Calu3 (cell line): ENCODE data around the gene NR1I2. TPM values are rescaled to one million over a fixed set of nuclear protein-coding genes. Genes with fewer than 3 reads are reported as not detected.

Source experiments
- BruUV-seq: library from RNA; stranded (reverse); fragments of 400-500 nt; replicated peaks from 2 replicates; lab custom pipeline; 2021; lab: Mats Ljungman, UMichigan
- CTCF ChIA-PET: fragments of 300-600 bp; sonication (Branson Sonifier 250); formaldehyde crosslinking; loops from one replicate; lab custom pipeline; 2022; ENCODE audit warnings: antibody characterized with exemption; lab: Charles Lee
- DNase-seq: peaks from one replicate; pipeline ENCODE4 v3.0.0; 2022
- H3K27ac Mint-ChIP-seq: one replicate; pipeline ENCODE4 v1.8.0; 2022; ENCODE audit warnings: mixed read lengths; ENCODE audit not compliant: unreplicated experiment
- H3K27me3 Mint-ChIP-seq: one replicate; pipeline ENCODE4 v1.8.0; 2022; ENCODE audit warnings: mixed read lengths; ENCODE audit not compliant: unreplicated experiment
- H3K36me3 Mint-ChIP-seq: one replicate; pipeline ENCODE4 v1.8.0; 2022; ENCODE audit warnings: mild to moderate bottlenecking, moderate library complexity, mixed read lengths; ENCODE audit not compliant: insufficient read depth, unreplicated experiment
- H3K4me1 Mint-ChIP-seq: one replicate; pipeline ENCODE4 v1.8.0; 2022; ENCODE audit warnings: mild to moderate bottlenecking, low read depth, mixed read lengths; ENCODE audit not compliant: unreplicated experiment
- H3K4me3 Mint-ChIP-seq: one replicate; pipeline ENCODE4 v1.8.0; 2022; ENCODE audit warnings: mild to moderate bottlenecking, low read depth, moderate library complexity, mixed read lengths; ENCODE audit not compliant: unreplicated experiment
- H3K9me3 Mint-ChIP-seq: one replicate; pipeline ENCODE4 v1.8.0; 2022; ENCODE audit warnings: low read depth, mixed read lengths; ENCODE audit not compliant: unreplicated experiment
- intact Hi-C: fragments of 100-400 bp; cut with micrococcal nuclease; formaldehyde crosslinking; loops from one replicate; pipeline ENCODE4 v1.10.0; 2022; ENCODE audit not compliant: unreplicated experiment
- total RNA-seq: library from RNA; stranded (reverse); gene quantifications from 2 replicates; pipeline ENCODE4 v1.2.3, GENCODE V29; 2022
- TF ChIP-seq, protein P1 (sequence below): fragments of 200-600 bp; IDR thresholded peaks from one replicate; pipeline ENCODE4 v1.8.0; 2022; ENCODE audit warnings: antibody characterized with exemption; ENCODE audit not compliant: unreplicated experiment

Gene NR1I2
- total RNA-seq, 1 experiment from 2014 or later = 2.9 TPM

- CTCF ChIA-PET = no interaction called here
- no peaks in the 10 kb centered on the region for H3K9me3 Mint-ChIP-seq
- BruUV-seq = no TSS peak
- intact Hi-C loops = no loop called here
- H3K4me1 Mint-ChIP-seq = no peaks in the 10 kb centered on the region
- H3K27ac Mint-ChIP-seq = no peak overlapping the region
- DNase-seq = no peak
- TF ChIP-seq, protein P1, sequence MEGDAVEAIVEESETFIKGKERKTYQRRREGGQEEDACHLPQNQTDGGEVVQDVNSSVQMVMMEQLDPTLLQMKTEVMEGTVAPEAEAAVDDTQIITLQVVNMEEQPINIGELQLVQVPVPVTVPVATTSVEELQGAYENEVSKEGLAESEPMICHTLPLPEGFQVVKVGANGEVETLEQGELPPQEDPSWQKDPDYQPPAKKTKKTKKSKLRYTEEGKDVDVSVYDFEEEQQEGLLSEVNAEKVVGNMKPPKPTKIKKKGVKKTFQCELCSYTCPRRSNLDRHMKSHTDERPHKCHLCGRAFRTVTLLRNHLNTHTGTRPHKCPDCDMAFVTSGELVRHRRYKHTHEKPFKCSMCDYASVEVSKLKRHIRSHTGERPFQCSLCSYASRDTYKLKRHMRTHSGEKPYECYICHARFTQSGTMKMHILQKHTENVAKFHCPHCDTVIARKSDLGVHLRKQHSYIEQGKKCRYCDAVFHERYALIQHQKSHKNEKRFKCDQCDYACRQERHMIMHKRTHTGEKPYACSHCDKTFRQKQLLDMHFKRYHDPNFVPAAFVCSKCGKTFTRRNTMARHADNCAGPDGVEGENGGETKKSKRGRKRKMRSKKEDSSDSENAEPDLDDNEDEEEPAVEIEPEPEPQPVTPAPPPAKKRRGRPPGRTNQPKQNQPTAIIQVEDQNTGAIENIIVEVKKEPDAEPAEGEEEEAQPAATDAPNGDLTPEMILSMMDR = no peak
- H3K27me3 Mint-ChIP-seq = no peaks in the 10 kb centered on the region
- H3K4me3 Mint-ChIP-seq = no peak overlapping the region
- H3K36me3 Mint-ChIP-seq = no peaks in the 10 kb centered on the region
Observed at GRCh38 chr3:119763466-119763865, 18.4 kb upstream of the NR1I2 start.

GRCh38 chr3:119765239-119765638, 16.7 kb upstream of the NR1I2 start:
- TF ChIP-seq, protein P1 = no peak
- CTCF ChIA-PET = no interaction called here
- H3K4me3 Mint-ChIP-seq = no peak overlapping the region
- H3K27me3 Mint-ChIP-seq = no peaks in the 10 kb centered on the region
- no peaks in the 10 kb centered on the region for H3K36me3 Mint-ChIP-seq
- no peaks in the 10 kb centered on the region for H3K9me3 Mint-ChIP-seq
- no peak overlapping the region for H3K27ac Mint-ChIP-seq
- no peaks in the 10 kb centered on the region for H3K4me1 Mint-ChIP-seq
- BruUV-seq = no TSS peak
- no peak for DNase-seq
- intact Hi-C loops = no loop called here

DNA sequence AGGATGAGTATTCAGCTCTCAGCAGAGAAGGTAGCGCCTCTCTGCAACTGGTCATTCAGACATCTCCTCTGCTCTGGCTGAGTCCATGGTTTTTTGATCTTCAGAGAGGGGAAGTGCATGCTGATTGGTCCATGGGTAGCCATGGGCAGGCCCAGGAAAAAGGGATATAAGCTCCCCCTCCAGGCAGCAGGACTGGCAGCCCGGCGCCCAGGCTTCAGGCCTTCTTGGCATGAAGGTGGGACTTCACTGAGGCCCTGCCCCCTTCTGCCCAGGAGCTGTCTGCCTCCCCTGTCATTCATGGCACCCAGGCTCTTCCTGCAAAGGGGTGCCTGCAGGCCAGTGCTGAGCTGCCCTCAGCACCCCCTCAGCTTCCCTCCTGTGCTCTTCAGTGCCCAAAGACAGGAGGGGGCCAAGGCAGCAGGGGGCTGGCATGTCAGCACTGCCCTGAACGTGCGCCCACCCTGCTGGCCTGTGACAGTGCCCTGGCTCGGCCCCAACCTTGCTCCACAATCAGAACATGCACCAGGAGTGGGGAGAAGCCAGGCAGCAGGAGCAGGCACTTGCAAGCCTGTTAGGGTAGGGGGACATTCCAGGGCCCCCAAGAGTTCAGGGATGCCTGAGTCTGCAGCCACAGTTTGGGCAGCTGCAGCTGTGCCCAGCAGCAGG, 13.8 kb upstream of the NR1I2 start:
- no peak for DNase-seq
- intact Hi-C loops = no loop called here
- Mint-ChIP-seq H3K36me3 (no peaks in the 10 kb centered on the region), H3K4me3 (no peak overlapping the region), H3K4me1 (no peaks in the 10 kb centered on the region), H3K27me3 (no peaks in the 10 kb centered on the region), H3K9me3 (no peaks in the 10 kb centered on the region), H3K27ac (no peak overlapping the region)
- CTCF ChIA-PET = no interaction called here
- TF ChIP-seq, protein P1 = no peak
- BruUV-seq = no TSS peak

DNA sequence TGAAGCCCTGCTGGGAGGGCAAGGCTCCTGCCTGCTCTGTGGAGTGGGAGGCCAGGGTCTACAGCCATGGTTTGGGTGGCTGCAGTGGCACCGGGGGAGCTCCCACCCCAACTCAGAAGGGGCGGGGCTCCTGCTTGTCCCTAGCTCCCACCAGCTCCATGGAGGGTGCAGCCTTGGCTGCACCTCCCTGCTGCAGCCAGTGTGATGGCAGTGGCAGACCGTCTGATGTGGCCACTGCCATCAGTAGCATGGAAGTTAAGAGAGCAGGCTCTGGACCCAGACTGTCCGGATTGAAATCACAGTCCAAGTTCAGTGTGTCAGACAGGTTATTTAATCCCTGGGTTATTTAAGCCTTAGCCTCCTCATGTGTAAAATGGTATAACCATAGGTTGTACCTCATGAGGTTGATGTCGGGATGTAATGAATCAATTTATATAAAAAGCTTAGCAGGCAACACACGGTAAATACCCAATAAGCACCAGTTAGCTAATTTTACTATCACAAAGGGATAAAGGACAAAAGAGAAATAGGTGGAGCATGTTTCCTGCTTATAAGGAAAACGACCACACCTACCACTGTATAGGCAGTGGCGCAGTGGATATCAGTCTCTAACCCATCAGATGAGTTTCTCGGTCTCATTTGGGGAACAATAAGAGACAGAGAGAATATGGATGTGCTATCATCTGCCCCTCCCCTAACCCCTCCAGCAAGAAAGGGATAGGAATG, 13.1 kb upstream of the NR1I2 start:
- Mint-ChIP-seq H3K27me3 (no peaks in the 10 kb centered on the region), H3K9me3 (no peaks in the 10 kb centered on the region)
- DNase-seq = no peak

More for the DNA sequence above, 13.1 kb upstream of the NR1I2 start:
- no peaks in the 10 kb centered on the region for H3K36me3 Mint-ChIP-seq
- H3K27ac Mint-ChIP-seq = no peak overlapping the region
- H3K4me1 Mint-ChIP-seq = no peaks in the 10 kb centered on the region
- CTCF ChIA-PET = no interaction called here
- H3K4me3 Mint-ChIP-seq = no peak overlapping the region
- intact Hi-C loops = no loop called here
- TF ChIP-seq, protein P1 = no peak
- no TSS peak for BruUV-seq
